KOPT-K1 (cell line): Measurements from ENCODE around the gene PHKG2.

Experiments
- H3K27ac ChIP-seq: fragments of 200-600 bp; sonication (generic); 2 replicates; pipeline ENCODE4 v1.5.1; 2016; ENCODE audit warnings: antibody characterized with exemption, mild to moderate bottlenecking, low read depth, low read length; ENCODE audit not compliant: poor library complexity, severe bottlenecking
- H3K36me3 ChIP-seq: fragments of 200-600 bp; sonication (generic); 2 replicates; pipeline ENCODE4 v1.5.1; 2017; ENCODE audit warnings: antibody characterized with exemption, mild to moderate bottlenecking, low read length, moderate library complexity; ENCODE audit not compliant: insufficient read depth
- H3K9me3 ChIP-seq: fragments of 200-600 bp; sonication (generic); 2 replicates; pipeline ENCODE4 v1.5.1; 2017; ENCODE audit warnings: antibody characterized with exemption, low read length, mild to moderate bottlenecking; ENCODE audit not compliant: insufficient read depth, poor library complexity, severe bottlenecking

PHKG2 gene

DNA sequence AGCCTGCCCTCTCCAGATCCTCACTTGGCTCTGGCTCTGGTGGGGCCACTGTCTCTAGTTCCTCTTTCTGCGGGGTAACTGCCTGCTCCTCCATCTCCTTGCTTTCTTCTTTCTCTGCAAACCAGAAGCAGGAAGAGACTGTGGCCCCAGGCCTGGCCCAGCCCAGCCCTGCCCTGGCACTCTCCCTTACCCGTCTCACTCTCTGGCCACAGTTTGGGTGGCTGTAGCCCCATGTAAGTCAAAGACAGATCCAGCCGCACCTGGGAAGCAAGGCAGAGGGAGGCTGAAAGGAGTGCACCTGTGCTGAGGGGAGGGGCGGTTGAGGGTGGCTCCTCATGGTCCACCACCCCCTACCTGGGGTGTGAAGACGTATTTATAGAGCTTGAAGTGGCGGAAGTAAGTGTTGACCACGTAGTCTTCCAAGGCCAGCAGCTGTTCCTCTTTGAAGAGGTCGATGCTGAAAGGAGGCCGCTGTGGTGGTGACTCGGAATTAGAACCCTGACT, 10.8 kb downstream of the PHKG2 start:
- Histone ChIP-seq H3K9me3 (no peaks in the 10 kb centered on the region), H3K36me3 (peaks cover 61% of the 10 kb centered on the region), H3K27ac (no peak overlapping the region)

- H3K27ac ChIP-seq, result no peak overlapping the region
- H3K36me3 ChIP-seq, result peaks cover 61% of the 10 kb centered on the region
- H3K9me3 ChIP-seq, result no peaks in the 10 kb centered on the region
Observed at GRCh38 chr16:30760001-30760559, 11.9 kb downstream of the PHKG2 start.

DNA sequence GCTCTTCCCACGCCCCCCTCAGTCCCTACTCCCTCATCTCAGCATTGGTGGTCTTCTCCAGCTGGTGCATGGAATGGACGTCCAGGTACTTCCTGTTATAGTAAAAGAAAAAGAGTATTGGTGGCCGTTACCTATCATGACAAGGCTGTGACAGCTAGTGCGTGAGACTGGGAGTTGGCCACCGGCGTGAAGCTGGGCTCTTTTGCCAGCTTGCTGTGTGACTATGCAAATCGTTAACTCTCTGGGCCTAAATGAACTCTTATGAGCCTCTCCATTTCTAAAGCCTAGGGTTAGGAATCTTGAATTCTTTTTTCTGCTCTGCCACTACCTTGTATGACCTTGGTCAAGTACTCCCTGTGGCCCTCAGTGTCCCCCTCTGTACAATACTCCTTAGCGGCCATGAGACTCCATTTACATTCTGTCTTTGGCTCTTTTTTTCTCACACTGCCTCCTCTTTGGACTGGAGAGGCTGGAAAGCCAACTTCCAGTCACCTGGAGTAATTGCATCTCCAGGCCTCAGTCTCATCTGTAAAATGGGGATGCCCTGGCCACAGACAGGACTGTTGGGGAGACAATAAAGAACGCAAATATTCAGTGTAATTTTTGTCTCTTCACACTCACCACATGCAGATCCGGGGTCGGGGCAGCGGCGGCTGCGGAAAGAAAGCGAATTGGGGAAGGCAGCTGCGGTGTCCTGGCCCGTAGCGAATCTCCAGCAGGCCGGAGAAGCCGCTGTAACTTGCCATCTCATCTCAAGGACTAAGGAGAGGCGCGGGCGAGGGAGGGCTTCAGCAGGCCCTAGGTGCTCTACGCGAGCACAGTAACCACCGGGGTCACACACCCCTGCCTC, 12.6 kb downstream of the PHKG2 start:
- peak overlapping the region; percentile 65 for H3K27ac ChIP-seq
- no peaks in the 10 kb centered on the region for H3K9me3 ChIP-seq
- peaks cover 61% of the 10 kb centered on the region for H3K36me3 ChIP-seq

- Histone ChIP-seq H3K36me3 (peaks cover 61% of the 10 kb centered on the region), H3K27ac (peak overlapping the region; percentile 65), H3K9me3 (no peaks in the 10 kb centered on the region)
Observed at GRCh38 chr16:30761427-30761927, 13.3 kb downstream of the PHKG2 start.

GRCh38 chr16:30761928-30762902, 14.0 kb downstream of the PHKG2 start, which contains the start of the genes CFAP119 and RNF40:
Gene CFAP119, minus strand, starts transcription at chr16:30762062. Its CDS starts 314 bp downstream, at chr16:30761748.
Gene RNF40, plus strand, starts transcription at chr16:30762322. Its CDS starts 224 bp downstream, at chr16:30762546.
- Histone ChIP-seq H3K27ac (peak within 1 kb of the TSS; percentile 65), H3K9me3 (no peaks in the 10 kb centered on the region), H3K36me3 (peaks cover 61% of the 10 kb centered on the region)

- no peaks in the 10 kb centered on the region for H3K9me3 ChIP-seq
- H3K27ac ChIP-seq, result peak overlapping the region; percentile 65
- H3K36me3 ChIP-seq, result peaks cover 64% of the 10 kb centered on the region
Observed at GRCh38 chr16:30762991-30763725, 14.9 kb downstream of the PHKG2 start.

DNA sequence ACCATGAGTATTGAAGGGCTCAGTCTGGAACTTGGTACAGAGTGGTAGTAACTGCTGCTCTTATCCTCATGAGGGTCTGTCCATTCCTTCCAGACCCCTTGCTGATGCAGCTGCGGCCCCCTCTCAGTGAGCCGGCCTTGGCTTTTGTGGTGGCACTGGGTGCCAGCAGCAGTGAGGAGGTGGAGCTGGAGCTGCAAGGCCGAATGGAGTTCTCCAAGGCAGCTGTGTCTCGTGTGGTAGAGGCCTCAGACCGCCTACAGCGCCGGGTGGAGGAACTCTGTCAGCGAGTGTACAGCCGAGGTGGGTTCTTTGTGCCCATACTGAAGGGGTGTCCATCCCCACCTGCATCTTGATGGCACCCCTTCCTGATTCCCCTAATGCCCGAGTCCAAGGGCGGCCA, 15.9 kb downstream of the PHKG2 start:
- Histone ChIP-seq H3K36me3 (peaks cover 69% of the 10 kb centered on the region), H3K9me3 (no peaks in the 10 kb centered on the region), H3K27ac (no peak overlapping the region)

- no peaks in the 10 kb centered on the region for H3K9me3 ChIP-seq
- no peak overlapping the region for H3K27ac ChIP-seq
- peaks cover 69% of the 10 kb centered on the region for H3K36me3 ChIP-seq
Observed at GRCh38 chr16:30764816-30765465, 16.7 kb downstream of the PHKG2 start.

- no peaks in the 10 kb centered on the region for H3K9me3 ChIP-seq
- H3K36me3 ChIP-seq, result peaks cover 84% of the 10 kb centered on the region
- no peak overlapping the region for H3K27ac ChIP-seq
Observed at GRCh38 chr16:30766206-30766932, 18.1 kb downstream of the PHKG2 start.

GRCh38 chr16:30766933-30767284, 18.7 kb downstream of the PHKG2 start:
- Histone ChIP-seq H3K9me3 (no peaks in the 10 kb centered on the region), H3K27ac (no peak overlapping the region), H3K36me3 (peaks cover 89% of the 10 kb centered on the region)

- peaks cover 99% of the 10 kb centered on the region for H3K36me3 ChIP-seq
Observed at GRCh38 chr16:30767767-30768465, 19.7 kb downstream of the PHKG2 start.

GRCh38 chr16:30768583-30769181, 20.5 kb downstream of the PHKG2 start:
- Histone ChIP-seq H3K36me3 (peaks cover 100% of the 10 kb centered on the region), H3K27ac (no peak overlapping the region), H3K9me3 (no peaks in the 10 kb centered on the region)

More at GRCh38 chr16:30767767-30768465, 19.7 kb downstream of the PHKG2 start:
- no peaks in the 10 kb centered on the region for H3K9me3 ChIP-seq
- no peak overlapping the region for H3K27ac ChIP-seq
